ENCODE results near the gene LYST. TPM values are rescaled to one million over a fixed set of nuclear protein-coding genes. Genes with fewer than 3 reads are reported as not detected.

The LYST gene
- total and polyA plus RNA-seq, 2 donors (not counting 1 experiment from before 2014, with no cell fraction given): 7.5 to 50.2 TPM

GRCh38 chr1:235730007-235730406, 136.7 kb downstream of the LYST start:
- Histone ChIP-seq H4K20me1 (ENCODE audit: control insufficient read depth, extremely low read depth, insufficient read depth, low read length) (no peaks in the 10 kb centered on the region), H3K79me2 (ENCODE audit: control insufficient read depth, insufficient read depth, low read length) (no peaks in the 10 kb centered on the region), H3K4me1 (ENCODE audit: control insufficient read depth, extremely low read depth, insufficient read depth, low read length) (no peaks in the 10 kb centered on the region), H3K36me3 (ENCODE audit: control insufficient read depth, insufficient read depth, low read length) (no peaks in the 10 kb centered on the region), H3K27ac (ENCODE audit: insufficient read depth, low read length) (no peak overlapping the region), H3K4me2 (ENCODE audit: extremely low read depth, insufficient read depth, low read length) (no peak overlapping the region), H3K27me3 (ENCODE audit: control insufficient read depth, insufficient read depth, low read length) (no peaks in the 10 kb centered on the region), H3K4me3 (replicated peaks in 1 of 4; ENCODE audit: control extremely low read depth in 1 of 4, insufficient read depth in 1 of 4, low read depth in 3 of 4, low read length in 4 of 4) (no peak overlapping the region), H2AFZ (ENCODE audit: low read length) (no peak overlapping the region), H3K9ac (ENCODE audit: insufficient read depth, low read length) (no peak overlapping the region), H3K9me3 (ENCODE audit: control insufficient read depth, insufficient read depth, low read depth, low read length) (no peaks in the 10 kb centered on the region)
- DNase-seq (ENCODE audit: low read depth in 2 of 2): no peak
- TF ChIP-seq EZH2 (IDR thresholded peaks at IDR 0.05; ENCODE audit: low read length, missing control alignments) (no peak), CTCF (conservative IDR thresholded peaks at IDR 0.05 in 1 of 2, IDR thresholded peaks at IDR 0.05 in 1 of 2; ENCODE audit: low read depth in 1 of 2, low read length in 2 of 2) (no peak)

DNA sequence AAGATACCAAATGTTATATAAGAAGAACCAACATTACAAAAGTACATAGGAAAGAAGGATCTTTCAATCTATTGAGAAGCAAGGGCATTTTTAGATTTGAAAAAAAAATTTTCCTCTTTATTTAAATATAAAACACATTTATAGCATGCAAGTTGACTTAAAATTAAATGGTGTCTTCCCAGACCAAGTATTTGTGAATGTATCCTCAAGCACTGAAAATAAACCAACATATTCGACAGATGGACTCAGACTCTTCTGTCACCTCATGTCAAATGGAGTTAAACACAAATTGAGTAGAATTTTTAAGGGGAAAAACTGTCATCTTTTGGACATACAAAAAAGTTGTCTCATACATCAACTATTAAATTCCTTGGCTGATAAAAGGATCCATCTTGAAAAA, 140.1 kb downstream of the LYST start:
- no peak overlapping the region for H3K4me2 ChIP-seq (ENCODE audit: extremely low read depth, insufficient read depth, low read length)
- no peaks in the 10 kb centered on the region for H4K20me1 ChIP-seq (ENCODE audit: control insufficient read depth, extremely low read depth, insufficient read depth, low read length)
- no peak overlapping the region for H3K9ac ChIP-seq (ENCODE audit: insufficient read depth, low read length)
- no peak overlapping the region for H2AFZ ChIP-seq (ENCODE audit: low read length)
- DNase-seq (ENCODE audit: low read depth in 2 of 2): no peak
- H3K27ac ChIP-seq (ENCODE audit: insufficient read depth, low read length): no peak overlapping the region
- no peaks in the 10 kb centered on the region for H3K36me3 ChIP-seq (ENCODE audit: control insufficient read depth, insufficient read depth, low read length)
- TF ChIP-seq CTCF (conservative IDR thresholded peaks at IDR 0.05 in 1 of 2, IDR thresholded peaks at IDR 0.05 in 1 of 2; ENCODE audit: low read depth in 1 of 2, low read length in 2 of 2) (no peak), EZH2 (IDR thresholded peaks at IDR 0.05; ENCODE audit: low read length, missing control alignments) (no peak)
- H3K79me2 ChIP-seq (ENCODE audit: control insufficient read depth, insufficient read depth, low read length): no peaks in the 10 kb centered on the region
- no peaks in the 10 kb centered on the region for H3K4me1 ChIP-seq (ENCODE audit: control insufficient read depth, extremely low read depth, insufficient read depth, low read length)
- H3K27me3 ChIP-seq (ENCODE audit: control insufficient read depth, insufficient read depth, low read length): no peaks in the 10 kb centered on the region
- H3K9me3 ChIP-seq (ENCODE audit: control insufficient read depth, insufficient read depth, low read depth, low read length): no peaks in the 10 kb centered on the region
- H3K4me3 ChIP-seq (replicated peaks in 1 of 4; ENCODE audit: control extremely low read depth in 1 of 4, insufficient read depth in 1 of 4, low read depth in 3 of 4, low read length in 4 of 4): no peak overlapping the region

DNA sequence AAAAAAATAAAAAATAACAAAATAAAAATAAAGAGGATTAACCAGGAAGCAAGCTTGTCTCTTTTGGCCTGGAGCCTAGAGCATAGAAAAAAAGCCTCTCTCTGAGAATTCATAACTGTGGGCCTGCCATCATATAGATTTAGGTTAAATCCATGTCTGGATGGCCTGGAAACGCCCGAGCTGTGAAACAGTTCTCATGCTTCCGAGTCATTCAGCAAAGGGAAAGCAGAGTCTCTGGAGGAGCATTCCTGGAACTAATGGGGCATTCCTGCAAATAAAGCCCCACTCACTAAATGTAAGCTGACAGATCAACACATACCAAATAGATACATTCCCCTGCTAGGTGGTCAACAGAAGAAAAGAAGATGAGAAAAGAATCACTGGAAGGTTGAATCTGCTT, 141.3 kb downstream of the LYST start:
- Histone ChIP-seq H3K27me3 (ENCODE audit: control insufficient read depth, insufficient read depth, low read length) (no peaks in the 10 kb centered on the region), H3K79me2 (ENCODE audit: control insufficient read depth, insufficient read depth, low read length) (no peaks in the 10 kb centered on the region), H3K4me2 (ENCODE audit: extremely low read depth, insufficient read depth, low read length) (no peak overlapping the region), H4K20me1 (ENCODE audit: control insufficient read depth, extremely low read depth, insufficient read depth, low read length) (no peaks in the 10 kb centered on the region), H3K36me3 (ENCODE audit: control insufficient read depth, insufficient read depth, low read length) (no peaks in the 10 kb centered on the region), H2AFZ (ENCODE audit: low read length) (no peak overlapping the region), H3K4me3 (replicated peaks in 1 of 4; ENCODE audit: control extremely low read depth in 1 of 4, insufficient read depth in 1 of 4, low read depth in 3 of 4, low read length in 4 of 4) (no peak overlapping the region), H3K4me1 (ENCODE audit: control insufficient read depth, extremely low read depth, insufficient read depth, low read length) (no peaks in the 10 kb centered on the region), H3K9me3 (ENCODE audit: control insufficient read depth, insufficient read depth, low read depth, low read length) (no peaks in the 10 kb centered on the region), H3K9ac (ENCODE audit: insufficient read depth, low read length) (no peak overlapping the region), H3K27ac (ENCODE audit: insufficient read depth, low read length) (no peak overlapping the region)
- DNase-seq (ENCODE audit: low read depth in 2 of 2): no peak
- TF ChIP-seq EZH2 (IDR thresholded peaks at IDR 0.05; ENCODE audit: low read length, missing control alignments) (no peak), CTCF (conservative IDR thresholded peaks at IDR 0.05 in 1 of 2, IDR thresholded peaks at IDR 0.05 in 1 of 2; ENCODE audit: low read depth in 1 of 2, low read length in 2 of 2) (no peak)

Data from fibroblast of lung (primary cell).